ENCODE results near the gene IL13RA1.
"Not testable (repeated sequence)": the region's sequence is repeated elsewhere in the genome, so short reads cannot be mapped to it uniquely, and the experiment has no call there.

Gene IL13RA1

GRCh38 chrX:118729042-118729652, 1.7 kb downstream of the IL13RA1 start:
- no peak for DNase-seq (ENCODE audit: low read depth in 2 of 2)

GRCh38 chrX:118730500-118731247, 3.3 kb downstream of the IL13RA1 start:
- no peak for DNase-seq (ENCODE audit: low read depth in 2 of 2)

- DNase-seq (ENCODE audit: low read depth in 2 of 2) = not testable (repeated sequence)
Measured at GRCh38 chrX:118732551-118732950, 5.1 kb downstream of the IL13RA1 start.

- no peak for DNase-seq (ENCODE audit: low read depth in 2 of 2)
Measured at GRCh38 chrX:118734909-118735308, 7.5 kb downstream of the IL13RA1 start.

GRCh38 chrX:118736394-118737010, 9.1 kb downstream of the IL13RA1 start:
- no peak for DNase-seq (ENCODE audit: low read depth in 2 of 2)

GRCh38 chrX:118739577-118739976, 12.2 kb downstream of the IL13RA1 start:
- no peak for DNase-seq (ENCODE audit: low read depth in 2 of 2)

GRCh38 chrX:118740276-118740889, 13.0 kb downstream of the IL13RA1 start:
- no peak for DNase-seq (ENCODE audit: low read depth in 2 of 2)

- no peak for DNase-seq (ENCODE audit: low read depth in 2 of 2)
Measured at GRCh38 chrX:118742176-118742575, 14.8 kb downstream of the IL13RA1 start.

GRCh38 chrX:118745570-118745969, 18.2 kb downstream of the IL13RA1 start:
- DNase-seq (ENCODE audit: low read depth in 2 of 2) = no peak

GRCh38 chrX:118751950-118752783, 24.8 kb downstream of the IL13RA1 start:
- DNase-seq (ENCODE audit: low read depth in 2 of 2) = no peak

- DNase-seq (ENCODE audit: low read depth in 2 of 2) = no peak
Measured at GRCh38 chrX:118755633-118756032, 28.2 kb downstream of the IL13RA1 start.

GRCh38 chrX:118756101-118756500, 28.7 kb downstream of the IL13RA1 start:
- DNase-seq (ENCODE audit: low read depth in 2 of 2) = no peak

- DNase-seq (ENCODE audit: low read depth in 2 of 2) = no peak
Measured at GRCh38 chrX:118758511-118758910, 31.1 kb downstream of the IL13RA1 start.

GRCh38 chrX:118760025-118760424, 32.6 kb downstream of the IL13RA1 start:
- no peak for DNase-seq (ENCODE audit: low read depth in 2 of 2)

- no peak for DNase-seq (ENCODE audit: low read depth in 2 of 2)
Measured at GRCh38 chrX:118761939-118762707, 34.7 kb downstream of the IL13RA1 start.

- DNase-seq (ENCODE audit: low read depth in 2 of 2) = no peak
Measured at GRCh38 chrX:118763489-118763888, 36.1 kb downstream of the IL13RA1 start.

GRCh38 chrX:118764122-118764521, 36.7 kb downstream of the IL13RA1 start:
- DNase-seq (ENCODE audit: low read depth in 2 of 2) = no peak

GRCh38 chrX:118770133-118770760, 42.8 kb downstream of the IL13RA1 start:
- no peak for DNase-seq (ENCODE audit: low read depth in 2 of 2)

GRCh38 chrX:118772051-118772450, 44.6 kb downstream of the IL13RA1 start:
- no peak for DNase-seq (ENCODE audit: low read depth in 2 of 2)

- DNase-seq (ENCODE audit: low read depth in 2 of 2) = no peak
Measured at GRCh38 chrX:118773782-118774181, 46.4 kb downstream of the IL13RA1 start.
